HG03159 (cell line): Measurements from ENCODE around the gene BMERB1.
"Not testable (repeated sequence)": the region's sequence is repeated elsewhere in the genome, so short reads cannot be mapped to it uniquely, and the experiment has no call there.

Experiments used
- ATAC-seq: cut with Tn5 transposase; IDR thresholded peaks from one replicate; pipeline ENCODE4 v1.9.1; 2021; ENCODE audit warnings: mild to moderate bottlenecking, moderate library complexity; ENCODE audit not compliant: unreplicated experiment

Gene BMERB1

DNA sequence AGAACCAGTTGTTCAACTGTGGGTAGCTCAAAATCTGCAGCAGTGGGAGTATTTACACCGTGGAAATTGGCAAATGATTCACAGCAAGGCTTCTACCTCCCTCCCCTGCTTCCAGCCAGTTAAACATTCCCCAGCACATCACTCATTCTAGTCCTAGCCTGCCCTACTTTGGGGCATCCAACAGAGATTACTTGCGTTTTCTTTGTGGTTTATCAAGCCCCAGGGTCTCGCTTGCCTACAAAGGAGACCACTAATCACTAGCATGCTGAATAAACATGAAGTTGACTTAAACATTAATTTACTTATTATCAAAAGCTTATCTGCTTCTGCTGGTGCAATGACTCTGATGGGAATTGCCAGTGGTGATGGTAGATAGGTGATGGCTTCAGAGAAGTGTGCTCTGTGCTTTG, 114.1 kb downstream of the BMERB1 start:
- ATAC-seq = no peak

GRCh38 chr16:15552507-15552906, 118.1 kb downstream of the BMERB1 start:
- no peak for ATAC-seq

DNA sequence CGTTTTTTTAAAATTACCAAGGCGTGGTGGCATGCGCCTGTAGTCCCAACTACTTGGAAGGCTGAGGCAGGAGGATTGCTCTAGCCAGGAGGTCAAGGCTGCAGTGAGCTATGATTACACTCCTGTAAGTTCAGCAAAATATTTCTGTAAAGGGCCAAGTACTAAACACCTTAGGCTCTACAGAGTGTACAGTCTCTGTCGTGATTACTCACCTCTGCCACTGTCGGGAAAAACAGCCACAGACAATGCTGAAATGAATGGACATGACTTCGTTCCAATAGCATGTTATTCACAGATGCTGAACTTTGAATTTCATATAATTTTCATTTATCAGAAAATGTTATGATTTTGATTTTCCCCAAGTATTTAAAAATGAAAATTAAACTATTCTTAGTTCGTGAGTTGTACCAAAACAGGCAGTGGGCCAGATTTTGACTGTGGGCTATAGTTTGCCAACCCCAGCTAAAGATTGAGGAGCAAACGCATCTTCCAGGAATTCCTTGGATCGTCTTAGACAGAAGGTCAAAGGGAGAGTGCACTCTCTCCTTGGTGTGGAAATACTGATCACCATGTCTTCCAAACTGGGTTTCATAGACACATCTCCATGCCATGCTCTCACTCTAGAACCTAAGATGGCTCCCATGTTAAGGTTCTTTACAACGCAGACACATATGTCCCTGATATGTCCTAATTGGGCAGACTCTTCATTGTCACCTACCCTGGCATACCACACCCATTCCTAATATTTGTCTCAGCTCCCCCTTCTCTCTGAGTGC, 119.1 kb downstream of the BMERB1 start:
- ATAC-seq = no peak

DNA sequence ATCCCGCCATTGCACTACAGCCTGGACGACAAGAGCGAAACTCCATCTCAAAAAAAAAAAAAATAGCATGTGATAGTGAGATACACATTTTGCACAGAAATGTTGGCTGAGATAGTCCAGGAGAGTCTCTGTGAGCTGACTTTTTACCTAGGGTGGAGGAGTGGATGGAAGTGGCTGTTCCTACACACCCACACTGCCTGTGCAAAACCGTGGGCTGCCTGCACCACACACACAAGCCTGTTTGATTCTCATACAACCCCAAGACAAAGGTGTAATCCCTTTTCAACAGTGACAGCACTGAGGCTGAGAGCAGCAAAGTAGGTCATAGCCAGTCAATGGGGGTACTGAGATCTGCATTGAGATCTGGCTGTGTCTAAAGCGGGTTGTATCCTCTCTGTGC, 121.7 kb downstream of the BMERB1 start:
- ATAC-seq = no peak

DNA sequence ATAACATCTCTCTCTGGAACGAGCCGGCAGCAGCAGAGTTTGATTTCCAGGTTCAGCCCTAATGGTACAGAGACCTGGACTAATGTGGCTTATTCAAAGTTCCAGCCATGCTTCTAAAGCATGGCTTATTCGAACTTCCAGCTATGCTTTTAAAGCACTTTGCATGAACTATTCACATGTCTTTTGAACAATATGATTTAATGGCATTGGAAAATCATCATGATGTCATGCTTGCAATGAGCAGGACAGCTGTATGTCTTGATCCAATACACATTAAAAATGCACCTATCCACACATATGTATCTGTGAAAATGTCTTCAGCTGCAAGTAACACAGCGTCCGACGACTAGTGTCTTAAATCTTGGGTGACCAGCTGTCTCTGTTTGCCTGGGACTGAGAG, 122.9 kb downstream of the BMERB1 start:
- no peak for ATAC-seq

GRCh38 chr16:15559176-15559575, 124.8 kb downstream of the BMERB1 start:
- no peak for ATAC-seq

DNA sequence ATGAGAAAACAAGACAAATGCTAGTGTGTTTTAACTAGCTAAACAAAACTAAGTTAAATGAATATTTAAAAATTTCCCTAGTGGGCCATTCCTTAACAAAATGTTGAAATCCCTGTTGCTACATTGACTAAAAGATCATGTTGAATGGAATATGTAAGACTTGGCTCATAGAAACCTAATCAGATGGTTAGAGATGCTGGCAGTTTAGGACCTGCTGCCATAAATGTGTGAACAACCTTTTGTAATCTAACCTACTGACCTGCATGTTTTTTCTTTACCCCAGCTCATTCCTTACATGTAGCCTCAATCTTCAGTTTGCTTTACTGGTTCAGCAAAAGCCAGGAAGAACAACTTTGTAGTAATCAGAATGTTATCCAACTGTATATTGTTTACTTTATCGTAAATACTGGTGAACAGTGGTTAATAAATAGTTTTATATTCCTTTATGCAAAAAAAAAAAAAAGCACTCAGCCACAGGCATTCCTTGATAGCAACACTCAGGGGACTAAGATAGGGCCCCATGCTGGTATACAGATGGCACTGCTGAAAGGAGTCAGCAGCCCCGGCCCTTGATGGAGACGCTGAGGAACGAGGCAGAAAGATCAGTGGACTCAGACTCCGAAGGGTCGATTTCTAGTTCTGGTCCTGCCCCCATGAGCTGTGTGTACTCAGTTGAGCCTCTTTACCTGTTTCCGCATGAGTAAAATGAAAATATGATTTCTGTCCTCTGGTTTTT, 130.4 kb downstream of the BMERB1 start:
- no peak for ATAC-seq

GRCh38 chr16:15566095-15566494, 131.7 kb downstream of the BMERB1 start:
- ATAC-seq = no peak

GRCh38 chr16:15567823-15568222, 133.4 kb downstream of the BMERB1 start:
- no peak for ATAC-seq

- not testable (repeated sequence) for ATAC-seq
These were observed 136.3 kb downstream of the BMERB1 start for GRCh38 chr16:15570666-15571065.

- ATAC-seq = no peak
These were observed 137.2 kb downstream of the BMERB1 start for GRCh38 chr16:15571557-15571956.

DNA sequence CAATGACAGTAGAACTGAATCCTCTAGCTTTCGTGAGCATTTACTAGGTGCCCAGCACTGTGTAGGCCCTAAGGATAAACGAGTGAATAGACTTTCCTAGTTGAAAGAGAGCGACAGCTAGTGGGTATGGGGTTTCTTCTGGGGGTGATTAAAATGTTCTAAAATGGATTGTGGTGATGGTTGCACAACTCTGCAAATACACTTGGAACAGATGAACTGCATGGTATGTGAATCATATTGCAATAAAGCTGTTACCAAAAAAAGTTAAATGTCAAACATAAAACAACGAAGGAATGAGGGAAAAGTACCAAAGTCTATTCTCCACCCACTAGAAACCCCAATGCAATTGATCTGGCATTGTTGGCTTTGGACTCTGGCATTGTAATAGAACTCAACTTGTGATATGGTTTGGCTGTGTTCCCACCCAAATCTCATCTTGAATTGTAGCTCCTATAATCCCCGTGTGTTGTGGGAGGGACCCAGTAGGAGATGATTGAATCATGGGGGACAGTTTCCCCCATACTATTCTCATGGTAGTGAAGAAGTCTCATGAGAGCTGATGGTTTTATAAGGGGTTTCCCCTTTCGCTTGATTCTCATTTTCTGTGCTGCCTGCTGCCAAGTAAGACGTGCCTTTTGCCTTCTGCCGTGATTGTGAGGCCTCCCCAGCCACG, 138.1 kb downstream of the BMERB1 start:
- no peak for ATAC-seq

- ATAC-seq = no peak
These were observed 139.0 kb downstream of the BMERB1 start for GRCh38 chr16:15573274-15573895.

DNA sequence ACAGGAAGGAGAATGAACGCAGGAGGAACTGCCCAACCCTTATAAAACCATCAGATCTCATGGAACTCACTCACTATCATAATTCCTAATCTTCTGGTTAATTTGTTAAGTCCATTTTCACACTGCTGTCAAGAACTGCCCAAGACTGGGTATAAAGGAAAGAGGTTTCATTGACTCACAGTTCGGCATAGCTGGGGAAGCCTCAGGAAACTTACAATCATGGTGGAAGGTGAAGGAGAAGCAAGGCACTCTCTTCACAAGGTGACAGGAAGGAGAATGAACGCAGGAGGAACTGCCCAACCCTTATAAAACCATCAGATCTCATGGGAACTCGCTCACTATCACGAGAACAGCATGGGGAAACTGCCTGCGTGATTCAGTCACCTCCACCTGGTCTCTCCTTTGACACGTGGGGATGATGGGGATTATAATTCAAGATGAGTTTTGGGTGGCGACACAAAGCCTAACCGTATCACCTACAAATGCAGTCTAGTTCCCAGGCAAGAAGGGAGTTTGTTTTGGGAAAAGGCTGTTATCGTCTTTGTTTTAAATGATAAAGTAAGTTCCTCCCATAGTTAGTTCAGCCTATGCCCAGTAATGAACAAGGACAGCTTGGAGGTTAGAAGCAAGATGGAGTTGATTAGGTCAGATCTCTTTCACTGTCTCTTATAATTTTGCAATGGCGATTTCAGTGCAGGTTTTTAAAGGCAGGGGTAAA, 139.7 kb downstream of the BMERB1 start:
- not testable (repeated sequence) for ATAC-seq

GRCh38 chr16:15574614-15574948, 140.2 kb downstream of the BMERB1 start:
- ATAC-seq = no peak

GRCh38 chr16:15575293-15576049, 141.1 kb downstream of the BMERB1 start:
- no peak for ATAC-seq

DNA sequence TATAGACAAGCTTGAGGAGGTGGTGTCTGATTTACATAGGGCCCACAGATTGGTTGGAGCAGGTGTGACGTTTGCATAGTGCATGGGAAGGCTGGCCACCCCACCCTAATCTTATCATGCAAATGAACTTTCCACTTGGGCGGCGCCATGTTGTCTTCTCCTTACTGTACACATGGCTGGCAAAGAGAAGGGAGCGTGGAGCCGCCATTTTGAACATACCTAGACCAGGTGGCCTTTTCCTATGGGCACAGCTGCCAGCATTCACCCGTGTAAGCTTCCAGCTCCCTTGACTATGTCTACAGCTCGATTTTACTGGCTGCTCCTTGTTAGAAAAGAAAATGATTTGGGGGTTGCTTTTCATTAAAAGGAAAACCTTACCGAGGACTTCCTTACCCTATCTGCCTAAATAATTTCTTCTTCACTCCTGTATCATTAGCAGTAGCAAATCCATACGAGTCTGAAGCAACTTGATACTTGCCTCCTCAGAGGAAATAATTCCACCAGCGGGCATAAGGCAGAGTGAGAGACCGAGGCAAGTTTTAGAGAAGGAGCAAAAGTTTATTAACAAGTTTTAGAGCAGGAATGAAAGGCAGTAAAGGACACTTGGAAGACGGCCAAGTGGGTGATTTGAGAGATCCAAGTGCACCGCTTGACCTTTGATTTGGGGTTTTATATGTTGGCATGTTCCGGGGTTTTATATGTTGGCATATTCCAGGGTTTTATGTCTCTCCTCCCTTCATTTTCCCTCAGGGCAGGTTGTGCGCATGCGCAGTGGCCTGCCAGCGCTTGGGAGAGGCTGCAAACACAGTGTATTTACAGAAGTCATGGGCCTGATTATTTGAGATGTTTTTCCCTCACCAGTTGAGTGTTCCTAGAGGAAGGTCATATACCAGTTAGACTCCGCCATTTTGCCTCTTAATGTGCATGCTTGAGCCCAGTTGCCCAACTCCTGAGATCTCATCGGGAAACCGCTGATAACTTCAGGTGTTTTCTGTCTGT, 142.9 kb downstream of the BMERB1 start:
- no peak for ATAC-seq

DNA sequence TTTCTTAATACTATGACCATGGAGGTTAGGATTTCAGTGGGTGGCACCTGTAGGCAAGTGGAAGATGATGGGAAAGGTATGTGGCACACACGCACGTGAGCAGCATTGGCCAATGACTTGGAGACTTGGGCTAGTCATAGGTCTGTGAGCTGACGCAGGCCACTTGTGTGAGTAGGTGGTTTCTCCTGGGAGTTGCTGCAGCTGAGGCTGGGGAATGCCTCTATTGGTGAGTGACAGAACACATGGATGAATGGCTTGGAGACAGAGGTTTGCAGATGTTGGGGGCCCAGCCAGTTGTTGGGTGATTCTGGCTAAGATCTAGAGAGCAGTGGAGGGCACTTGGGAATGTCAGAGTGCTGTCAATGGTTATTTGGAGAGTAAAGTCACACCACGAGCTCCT, 144.4 kb downstream of the BMERB1 start:
- no peak for ATAC-seq
